Endothelial cell of umbilical vein (primary cell): ENCODE measurements around the gene TNS1. TPM values are rescaled to one million over a fixed set of nuclear protein-coding genes. Genes with fewer than 3 reads are reported as not detected.

Experiments used
- BruUV-seq: library from RNA; stranded (reverse); fragments of 400-500 nt; replicated peaks from 2 replicates; lab custom pipeline; 2021; lab: Mats Ljungman, UMichigan
- CTCF ChIA-PET: fragments of 300-600, 350-600 bp; sonication (Branson Sonifier 250); formaldehyde crosslinking; loops from one replicate; lab custom pipeline; 2021; ENCODE audit warnings: antibody characterized with exemption, inconsistent platforms; lab: Charles Lee
- POLR2A ChIA-PET: fragments of 300-600, 350-600 bp; sonication (Branson Sonifier 250); formaldehyde crosslinking; loops from one replicate; lab custom pipeline; 2021; ENCODE audit warnings: antibody characterized with exemption, inconsistent platforms; lab: Charles Lee
- DNase-seq: peaks from one replicate; pipeline ENCODE4 v3.0.0-alpha.2; 2011; ENCODE audit warnings: low read depth, low spot score
- FAIRE-seq: peaks from 2 replicates; lab custom pipeline; 2011; peaks lifted over from hg19 to GRCh38; lab: Jason Lieb, UNC
- H2AFZ ChIP-seq: 2 replicates; pipeline ENCODE4 v1.6.0; 2012; ENCODE audit warnings: low read depth, low read length, control low read depth, inconsistent platforms
- H3K27ac ChIP-seq: 2 replicates; pipeline ENCODE4 v1.5.1; 2011; ENCODE audit warnings: low read depth, mild to moderate bottlenecking, control low read depth, low read length, moderate library complexity; ENCODE audit not compliant: insufficient read depth
- H3K27me3 ChIP-seq, 2 experiments: 2 replicates each; pipeline versions ENCODE4 v1.6.0 to v1.6.1; 2011; ENCODE audit warnings: low read length in 2 of 2, mixed read lengths in 1 of 2; ENCODE audit not compliant: control insufficient read depth in 2 of 2, insufficient read depth in 2 of 2
- H3K36me3 ChIP-seq, 2 experiments: 2 replicates in 1 of 2; 3 replicates in 1 of 2; pipeline ENCODE4 v1.5.1; 2011; ENCODE audit warnings: low read length in 2 of 2, mild to moderate bottlenecking in 1 of 2, moderate library complexity in 1 of 2; ENCODE audit not compliant: control insufficient read depth in 2 of 2, insufficient read depth in 2 of 2; ENCODE audit errors: extremely low read depth in 1 of 2
- H3K4me1 ChIP-seq: 3 replicates; pipeline ENCODE4 v1.5.1; 2011; ENCODE audit warnings: mild to moderate bottlenecking, low read length; ENCODE audit not compliant: control insufficient read depth, insufficient read depth; ENCODE audit errors: extremely low read depth
- H3K4me2 ChIP-seq: 2 replicates; pipeline ENCODE4 v1.6.1; 2011; ENCODE audit warnings: low read length, control low read depth, mixed read lengths; ENCODE audit not compliant: insufficient read depth
- H3K4me3 ChIP-seq, 3 experiments: fragments of 200-600 bp in 1 of 3; sonication (generic), shearing (Covaris generic) in 1 of 3; replicated peaks in 1 of 3; 2 replicates each; pipeline ENCODE4 v1.5.1; 2011 to 2016; ENCODE audit warnings: control low read depth in 3 of 3, low read length in 3 of 3, mild to moderate bottlenecking in 2 of 3, inconsistent platforms in 1 of 3, low read depth in 1 of 3, moderate library complexity in 1 of 3; ENCODE audit not compliant: insufficient read depth in 1 of 3
- H3K79me2 ChIP-seq: 2 replicates; pipeline ENCODE4 v1.6.0; 2012; ENCODE audit warnings: low read length, inconsistent platforms; ENCODE audit not compliant: control insufficient read depth, insufficient read depth
- H3K9ac ChIP-seq: replicated peaks from 2 replicates; pipeline ENCODE3; 2011; ENCODE audit warnings: low read length, control low read depth; ENCODE audit not compliant: insufficient read depth; ENCODE audit errors: extremely low read depth
- H3K9me1 ChIP-seq: replicated peaks from 3 replicates; pipeline ENCODE4 v1.6.0; 2011; ENCODE audit warnings: mild to moderate bottlenecking, low read length; ENCODE audit not compliant: control insufficient read depth, insufficient read depth; ENCODE audit errors: extremely low read depth
- H3K9me3 ChIP-seq: replicated peaks from 2 replicates; pipeline ENCODE4 v1.5.1; 2012; ENCODE audit warnings: low read length, inconsistent platforms; ENCODE audit not compliant: control insufficient read depth, insufficient read depth
- H4K20me1 ChIP-seq: replicated peaks from 2 replicates; pipeline ENCODE3; 2011; ENCODE audit warnings: mild to moderate bottlenecking, low read length; ENCODE audit not compliant: control insufficient read depth, insufficient read depth; ENCODE audit errors: extremely low read depth
- CTCF ChIP-seq, 2 donors: IDR thresholded peaks; 1 replicate in 1 of 2; 2 replicates in 1 of 2; pipeline ENCODE4 v1.5.1; 2011; ENCODE audit warnings: low read length in 2 of 2, mild to moderate bottlenecking in 2 of 2, moderate library complexity in 2 of 2, control low read depth in 1 of 2, inconsistent platforms in 1 of 2, low read depth in 1 of 2; ENCODE audit not compliant: insufficient read depth in 1 of 2; ENCODE audit errors: extremely low read depth in 1 of 2
- FOS ChIP-seq: IDR thresholded peaks from 2 replicates; pipeline ENCODE4 v1.6.1; 2011; ENCODE audit warnings: mild to moderate bottlenecking, low read length, moderate library complexity, borderline replicate concordance; ENCODE audit not compliant: insufficient read depth
- MAX ChIP-seq: IDR thresholded peaks from 2 replicates; pipeline ENCODE4 v1.6.1; 2011; ENCODE audit not compliant: insufficient read depth, insufficient read length
- POLR2A ChIP-seq: IDR thresholded peaks from 2 replicates; pipeline ENCODE4 v1.6.1; 2012; ENCODE audit warnings: low read depth, mild to moderate bottlenecking, control low read depth, low read length
- POLR2AphosphoS5 ChIP-seq: IDR thresholded peaks from 2 replicates; pipeline ENCODE4 v1.6.1; 2012; ENCODE audit warnings: low read depth, mild to moderate bottlenecking, control low read depth, low read length, moderate library complexity; ENCODE audit not compliant: insufficient read depth
- dilution Hi-C: fragments of 300-500 bp; cut with MboI; formaldehyde crosslinking; loops from one replicate; pipeline ENCODE4 v1.15.0; 2019; ENCODE audit warnings: low sequenced_read_pairs; ENCODE audit not compliant: extremely low pct_ligation_motif_present
- intact Hi-C: fragments of 100-400 bp; cut with micrococcal nuclease; formaldehyde crosslinking; loops from one replicate; pipeline ENCODE4 v1.10.0; 2022
- polyA plus RNA-seq, 4 experiments: library from polyadenylated mRNA; depleted of rRNA in 3 of 4; stranded (reverse) in 3 of 4; unstranded in 1 of 4; fragments of >200 nt; gene quantifications; 2 replicates each; pipeline versions ENCODE4 v1.2.1 to v1.2.3, GENCODE V29; 2011 to 2012; ENCODE audit warnings: missing spikeins in 1 of 4
- total RNA-seq: library from RNA; stranded (reverse); gene quantifications from 2 replicates; pipeline ENCODE4 v1.2.3, GENCODE V29; 2021

Gene TNS1
- total and polyA plus RNA-seq, 2 donors (not counting 3 experiments of a cell fraction or from before 2014, with no cell fraction given): 11.0 to 52.1 TPM

- no peak overlapping the region for H3K9ac ChIP-seq
- no peaks in the 10 kb centered on the region for H3K9me1 ChIP-seq
- peaks cover 16 to 25% of the 10 kb centered on the region in 2 experiments for H3K27me3 ChIP-seq
- no peak for TF ChIP-seq MAX
- TF ChIP-seq FOS: no peak
- TF ChIP-seq POLR2A: no peak
- TF ChIP-seq POLR2AphosphoS5: no peak
- no peak for TF ChIP-seq CTCF (IDR thresholded peaks at IDR 0.05; ENCODE audit: extremely low read depth in 1 of 2, insufficient read depth in 1 of 2, low read depth in 1 of 2, low read length in 2 of 2)
- no peak overlapping the region for H3K4me2 ChIP-seq
- H3K4me3 ChIP-seq: no peak overlapping the region
- no peaks in the 10 kb centered on the region for H3K9me3 ChIP-seq
- BruUV-seq: no TSS peak
- H3K79me2 ChIP-seq: no peaks in the 10 kb centered on the region
- CTCF ChIA-PET: interaction anchor here (1.4 to 7.8 kb wide), 5 partner anchors 10 to 244 kb away, joined by 4 to 341 read pairs (median 8); partner anchors contain the start of gene RUFY4
- intact Hi-C loops: no loop called here
- H3K36me3 ChIP-seq: no peaks in the 10 kb centered on the region
- dilution Hi-C loops: no loop called here
- no peak for FAIRE-seq
- POLR2A ChIA-PET: no interaction called here
- no peak for DNase-seq
- no peaks in the 10 kb centered on the region for H3K4me1 ChIP-seq
- H3K27ac ChIP-seq: no peak overlapping the region
- H2AFZ ChIP-seq: no peak overlapping the region
- H4K20me1 ChIP-seq: no peaks in the 10 kb centered on the region
These were observed 29.8 kb upstream of the TNS1 start for GRCh38 chr2:218032336-218033171.
